ENCODE data around the gene RANBP9.

The RANBP9 gene

GRCh38 chr6:13605634-13606033 is 106.0 kb downstream of the RANBP9 start:
- no peak for DNase-seq (ENCODE audit: low read depth)
- TF ChIP-seq, protein P1, sequence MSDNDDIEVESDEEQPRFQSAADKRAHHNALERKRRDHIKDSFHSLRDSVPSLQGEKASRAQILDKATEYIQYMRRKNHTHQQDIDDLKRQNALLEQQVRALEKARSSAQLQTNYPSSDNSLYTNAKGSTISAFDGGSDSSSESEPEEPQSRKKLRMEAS (IDR thresholded peaks at IDR 0.05; ENCODE audit: low read depth, low read length): no peak
- TF ChIP-seq POLR2A (IDR thresholded peaks at IDR 0.05; ENCODE audit: extremely low read depth, insufficient read length) (no peak), MYC (IDR thresholded peaks at IDR 0.05; ENCODE audit: low read depth, low read length) (no peak)
- TF ChIP-seq, protein P2, sequence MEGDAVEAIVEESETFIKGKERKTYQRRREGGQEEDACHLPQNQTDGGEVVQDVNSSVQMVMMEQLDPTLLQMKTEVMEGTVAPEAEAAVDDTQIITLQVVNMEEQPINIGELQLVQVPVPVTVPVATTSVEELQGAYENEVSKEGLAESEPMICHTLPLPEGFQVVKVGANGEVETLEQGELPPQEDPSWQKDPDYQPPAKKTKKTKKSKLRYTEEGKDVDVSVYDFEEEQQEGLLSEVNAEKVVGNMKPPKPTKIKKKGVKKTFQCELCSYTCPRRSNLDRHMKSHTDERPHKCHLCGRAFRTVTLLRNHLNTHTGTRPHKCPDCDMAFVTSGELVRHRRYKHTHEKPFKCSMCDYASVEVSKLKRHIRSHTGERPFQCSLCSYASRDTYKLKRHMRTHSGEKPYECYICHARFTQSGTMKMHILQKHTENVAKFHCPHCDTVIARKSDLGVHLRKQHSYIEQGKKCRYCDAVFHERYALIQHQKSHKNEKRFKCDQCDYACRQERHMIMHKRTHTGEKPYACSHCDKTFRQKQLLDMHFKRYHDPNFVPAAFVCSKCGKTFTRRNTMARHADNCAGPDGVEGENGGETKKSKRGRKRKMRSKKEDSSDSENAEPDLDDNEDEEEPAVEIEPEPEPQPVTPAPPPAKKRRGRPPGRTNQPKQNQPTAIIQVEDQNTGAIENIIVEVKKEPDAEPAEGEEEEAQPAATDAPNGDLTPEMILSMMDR (IDR thresholded peaks at IDR 0.05; ENCODE audit: low read depth, low read length): no peak
- H3K4me3 ChIP-seq (ENCODE audit: low read depth, low read length): no peak overlapping the region

GRCh38 chr6:13604546-13605416 is 106.9 kb downstream of the RANBP9 start:
- no peak overlapping the region for H3K4me3 ChIP-seq (ENCODE audit: low read depth, low read length)
- TF ChIP-seq MYC (IDR thresholded peaks at IDR 0.05; ENCODE audit: low read depth, low read length) (no peak), POLR2A (IDR thresholded peaks at IDR 0.05; ENCODE audit: extremely low read depth, insufficient read length) (no peak)
- TF ChIP-seq, protein P2 (IDR thresholded peaks at IDR 0.05; ENCODE audit: low read depth, low read length): no peak
- TF ChIP-seq, protein P1 (IDR thresholded peaks at IDR 0.05; ENCODE audit: low read depth, low read length): no peak
- no peak for DNase-seq (ENCODE audit: low read depth)

- no peak overlapping the region for H3K4me3 ChIP-seq (ENCODE audit: low read depth, low read length)
- TF ChIP-seq, protein P1 (IDR thresholded peaks at IDR 0.05; ENCODE audit: low read depth, low read length): no peak
- TF ChIP-seq POLR2A (IDR thresholded peaks at IDR 0.05; ENCODE audit: extremely low read depth, insufficient read length): no peak
- no peak for TF ChIP-seq MYC (IDR thresholded peaks at IDR 0.05; ENCODE audit: low read depth, low read length)
- TF ChIP-seq, protein P2 (IDR thresholded peaks at IDR 0.05; ENCODE audit: low read depth, low read length): no peak
- no peak for DNase-seq (ENCODE audit: low read depth)
Observed at GRCh38 chr6:13604135-13604534, 107.5 kb downstream of the RANBP9 start.

- H3K4me3 ChIP-seq (ENCODE audit: low read depth, low read length): no peak overlapping the region
- TF ChIP-seq, protein P1 (IDR thresholded peaks at IDR 0.05; ENCODE audit: low read depth, low read length): no peak
- no peak for DNase-seq (ENCODE audit: low read depth)
Observed at GRCh38 chr6:13600036-13600435, 111.6 kb downstream of the RANBP9 start.

GRCh38 chr6:13597073-13597472 is 114.6 kb downstream of the RANBP9 start:
- no peak overlapping the region for H3K4me3 ChIP-seq (ENCODE audit: low read depth, low read length)
- no peak for DNase-seq (ENCODE audit: low read depth)
- TF ChIP-seq, protein P2 (IDR thresholded peaks at IDR 0.05; ENCODE audit: low read depth, low read length): no peak
- no peak for TF ChIP-seq POLR2A (IDR thresholded peaks at IDR 0.05; ENCODE audit: extremely low read depth, insufficient read length)
- TF ChIP-seq, protein P1 (IDR thresholded peaks at IDR 0.05; ENCODE audit: low read depth, low read length): no peak

GRCh38 chr6:13593720-13594119 is 117.9 kb downstream of the RANBP9 start:
- H3K4me3 ChIP-seq (ENCODE audit: low read depth, low read length): no peak overlapping the region
- no peak for DNase-seq (ENCODE audit: low read depth)
- no peak for TF ChIP-seq POLR2A (IDR thresholded peaks at IDR 0.05; ENCODE audit: extremely low read depth, insufficient read length)
- TF ChIP-seq, protein P1 (IDR thresholded peaks at IDR 0.05; ENCODE audit: low read depth, low read length): no peak
- TF ChIP-seq, protein P2 (IDR thresholded peaks at IDR 0.05; ENCODE audit: low read depth, low read length): no peak
- no peak for TF ChIP-seq MYC (IDR thresholded peaks at IDR 0.05; ENCODE audit: low read depth, low read length)
